Hippocampal formation (tissue), 2 donors: ENCODE data around the gene RGL3.
"Not testable (repeated sequence)": the region's sequence is repeated elsewhere in the genome, so short reads cannot be mapped to it uniquely, and the experiment has no call there.

Source experiments
- DNase-seq, 2 donors: peaks; one replicate each; lab custom pipeline; 2025; lab: John Stamatoyannopoulos, UW

The RGL3 gene

DNA sequence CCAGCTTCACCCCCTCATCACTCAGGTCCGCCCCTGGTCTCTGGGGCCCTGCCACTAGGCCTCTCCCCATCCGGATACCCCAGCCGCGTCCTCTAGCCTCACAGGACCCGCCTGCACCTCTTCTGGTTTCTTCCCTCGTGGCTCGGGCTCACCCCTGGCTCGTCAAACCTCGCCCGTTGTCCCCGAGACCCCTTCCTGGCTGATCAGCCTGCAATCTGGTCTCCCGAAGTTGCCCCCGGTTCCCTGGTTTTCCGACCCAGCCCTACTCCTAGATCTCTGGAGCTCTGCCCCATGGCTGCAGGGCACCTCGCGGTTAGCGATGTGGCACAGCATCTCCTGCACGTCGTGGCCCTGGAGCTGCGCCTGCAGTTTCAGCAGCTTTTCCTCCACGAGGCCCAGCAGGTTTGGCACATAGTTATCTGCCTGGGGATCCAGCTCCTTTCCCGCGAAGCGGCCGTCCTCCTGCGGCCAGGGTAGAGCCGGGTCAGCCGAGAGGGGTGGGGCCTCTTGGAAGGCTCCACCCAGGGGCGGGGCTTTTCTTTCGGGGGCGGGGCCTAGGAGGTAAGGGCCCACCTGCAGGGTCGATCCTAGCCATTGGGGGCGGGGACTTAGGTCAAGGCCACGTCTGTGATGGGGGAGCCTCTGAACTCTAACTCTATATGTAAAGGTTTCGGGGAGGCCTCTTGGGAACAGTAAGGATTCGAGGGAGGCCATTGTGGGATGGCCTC lies 2.4 kb upstream of the RGL3 start:
- DNase-seq, result no peak

DNA sequence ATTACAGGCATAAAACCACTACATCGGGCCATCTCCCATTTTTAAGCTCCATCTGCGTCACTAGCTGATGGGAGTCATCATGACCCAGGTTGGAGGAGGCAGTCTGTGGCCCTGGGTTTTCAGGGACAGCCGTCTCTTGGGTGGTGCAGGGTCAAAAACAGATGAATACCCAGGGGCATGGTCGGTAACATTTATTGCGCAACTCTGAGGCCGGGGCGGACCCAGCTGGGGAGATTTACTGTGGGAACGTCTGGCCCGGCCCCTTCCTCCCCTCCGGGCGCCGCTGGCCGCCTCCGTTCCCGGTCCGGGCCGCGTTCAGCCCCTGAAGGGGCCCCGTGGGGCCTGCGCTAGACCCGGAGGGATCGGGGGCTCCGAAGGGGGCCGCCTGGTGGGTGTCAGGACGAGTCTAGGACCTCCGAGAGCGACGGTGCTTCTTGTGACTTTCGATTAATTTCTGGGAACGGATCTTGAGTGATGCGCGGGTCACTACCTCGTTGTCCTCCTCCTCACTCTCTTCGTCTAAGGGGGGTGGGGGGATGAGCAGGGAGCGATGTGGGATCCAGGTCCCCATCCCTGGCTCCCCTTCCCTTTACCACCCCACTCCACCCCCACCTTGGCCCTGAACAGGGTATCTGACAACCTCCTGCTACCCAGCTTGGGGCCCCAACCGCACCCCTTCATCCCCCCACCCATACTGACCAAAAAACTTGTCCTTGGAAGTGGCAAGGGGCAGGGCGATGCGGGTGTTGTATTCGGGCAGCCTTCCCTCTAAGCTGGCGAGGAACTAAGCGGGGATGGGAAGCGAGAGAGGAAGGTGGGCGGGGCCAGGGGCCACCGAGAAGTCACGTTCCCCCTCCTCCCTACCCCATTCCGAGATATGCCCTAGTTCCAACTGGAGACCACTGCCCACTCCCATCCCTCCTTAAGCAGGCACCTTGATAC lies 1.6 kb upstream of the RGL3 start:
- DNase-seq, result no peak

DNA sequence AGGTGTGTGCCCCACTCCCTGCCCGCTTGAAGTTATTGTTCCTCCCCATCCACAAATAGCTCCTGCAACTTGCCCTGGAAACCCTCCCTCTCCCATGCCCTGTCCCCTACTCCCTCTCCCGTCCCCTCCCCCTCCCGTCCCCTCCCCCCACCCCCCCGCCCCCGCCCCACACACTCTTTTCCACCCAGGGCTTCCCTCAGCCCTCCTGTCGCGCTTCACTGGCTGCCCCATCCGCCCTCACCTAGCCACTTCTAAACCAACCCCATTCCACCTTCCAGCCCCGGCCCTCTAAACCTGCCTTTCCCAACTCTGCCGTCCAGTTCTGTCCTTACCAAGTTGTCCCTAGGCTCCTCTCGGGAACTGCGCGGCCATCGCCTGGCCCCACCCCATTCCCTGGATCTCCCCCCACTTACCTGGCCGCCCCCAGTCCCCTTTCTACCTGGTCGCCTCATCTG lies 993 bp downstream of the RGL3 start:
- no peak for DNase-seq

DNA sequence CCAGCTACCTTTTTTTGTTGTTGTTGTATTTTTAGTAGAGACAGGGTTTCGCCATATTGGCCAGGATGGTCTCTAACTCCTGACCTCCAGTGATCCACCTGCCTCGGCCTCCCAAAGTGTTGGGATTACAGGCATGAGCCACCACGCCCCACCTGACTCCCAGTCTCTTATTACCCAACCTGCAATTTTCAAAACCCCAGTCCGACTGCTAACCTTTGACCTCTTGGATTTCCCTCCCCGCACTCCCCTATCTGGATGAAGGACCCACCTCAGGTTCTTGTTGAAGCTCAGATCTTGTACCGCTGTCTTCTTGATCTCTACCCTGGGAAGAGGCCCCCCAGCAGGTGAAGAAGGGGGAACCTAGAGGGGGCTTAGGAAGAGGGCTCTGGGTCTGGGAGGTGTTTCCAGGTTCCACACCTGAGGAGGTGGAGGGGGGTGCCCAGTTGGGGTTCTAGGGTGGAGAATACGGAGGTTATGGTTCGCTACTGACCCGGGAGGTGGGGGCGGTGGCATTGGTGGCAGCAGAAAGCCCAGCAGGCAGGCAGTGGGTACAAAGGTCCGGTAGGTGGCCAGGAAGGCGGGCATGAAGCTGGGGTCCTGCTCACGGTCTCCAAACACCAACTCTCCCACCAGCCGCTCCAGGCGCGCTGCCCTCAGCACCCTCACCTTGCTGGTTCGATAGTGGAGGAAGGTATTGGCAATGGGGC lies 2.6 kb downstream of the RGL3 start:
- no peak for DNase-seq

DNA sequence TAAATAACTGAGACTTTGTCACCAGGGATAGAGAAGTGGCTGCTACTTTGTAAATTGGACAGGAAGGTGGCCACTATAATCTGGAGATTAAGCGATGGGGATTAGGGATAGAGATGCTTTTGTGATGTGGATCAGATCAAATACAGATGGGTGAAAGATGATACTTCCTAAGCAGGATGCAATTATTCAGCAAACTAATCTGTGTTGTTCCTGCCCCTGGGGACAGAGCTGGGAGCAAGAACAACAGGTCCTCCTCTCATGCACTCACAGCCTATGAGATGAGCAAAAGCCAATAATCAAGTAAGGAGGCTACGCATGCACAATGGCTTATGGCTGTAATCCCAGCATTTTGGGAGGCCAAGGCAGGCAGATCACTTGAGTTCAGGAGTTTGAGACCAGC lies 4.6 kb downstream of the RGL3 start:
- DNase-seq, result no peak

DNA sequence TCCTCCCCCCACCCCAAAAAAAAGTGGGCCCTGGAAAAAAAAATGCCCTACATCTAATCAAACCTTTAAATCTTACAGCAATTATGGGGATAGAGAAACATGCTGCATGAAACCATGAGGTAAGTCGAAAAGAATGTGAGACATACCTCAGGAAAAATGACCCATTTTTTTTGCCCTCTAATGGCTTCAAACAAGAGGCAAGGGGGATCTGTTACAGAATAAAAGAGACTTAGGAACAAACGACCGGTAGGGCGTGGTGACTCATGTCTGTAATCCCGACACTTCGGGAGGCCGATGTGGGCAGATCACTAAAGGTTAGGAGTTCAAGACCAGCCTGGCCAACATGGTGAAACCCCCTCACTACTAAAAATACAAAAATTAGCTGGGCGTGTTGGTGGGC lies 8.4 kb downstream of the RGL3 start:
- no peak for DNase-seq

DNA sequence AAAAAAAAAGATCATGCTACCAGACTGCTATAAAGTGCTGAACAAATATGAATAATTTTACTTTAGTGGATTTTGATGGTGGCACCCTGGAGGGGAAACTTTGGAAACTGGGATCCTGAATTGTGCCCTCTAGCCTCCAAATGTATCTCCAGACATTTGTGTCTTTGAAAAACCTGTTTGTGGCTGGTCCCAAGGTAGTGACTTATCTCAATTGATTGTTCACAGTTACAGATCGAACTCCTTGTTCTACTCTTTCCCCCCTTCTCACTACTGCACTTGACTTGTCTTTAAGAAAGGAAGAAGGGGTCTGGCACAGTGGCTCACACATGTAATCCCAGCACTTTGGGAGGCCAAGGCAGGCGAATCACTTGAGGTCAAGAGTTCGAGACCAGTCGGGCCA lies 10.5 kb downstream of the RGL3 start:
- no peak for DNase-seq

DNA sequence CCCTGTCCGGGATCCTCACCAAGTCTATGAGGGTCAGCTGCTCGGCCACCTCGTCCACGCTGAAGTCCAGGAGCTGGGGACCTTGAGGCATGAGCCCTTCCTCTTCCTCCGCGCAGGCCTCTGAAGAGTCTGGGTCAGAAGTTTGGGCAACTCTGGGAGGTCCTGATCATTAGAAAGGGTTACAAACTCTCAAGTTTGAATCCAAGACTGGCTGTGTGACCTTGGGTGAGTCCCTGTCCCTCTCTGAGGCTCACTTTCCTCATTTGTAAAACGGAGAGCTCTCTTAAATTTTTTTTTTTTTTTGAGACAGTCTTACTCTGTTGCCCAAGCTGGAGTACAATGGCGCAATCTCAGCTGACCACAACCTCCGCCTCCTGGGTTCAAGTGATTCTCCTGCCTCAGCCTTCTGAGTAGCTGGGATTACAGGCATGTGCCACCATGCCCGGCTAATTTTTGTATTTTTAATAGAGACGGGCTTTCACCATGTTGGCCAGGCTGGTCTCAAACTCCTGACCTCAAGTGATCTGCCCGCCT lies 12.3 kb downstream of the RGL3 start:
- not testable (repeated sequence) for DNase-seq

DNA sequence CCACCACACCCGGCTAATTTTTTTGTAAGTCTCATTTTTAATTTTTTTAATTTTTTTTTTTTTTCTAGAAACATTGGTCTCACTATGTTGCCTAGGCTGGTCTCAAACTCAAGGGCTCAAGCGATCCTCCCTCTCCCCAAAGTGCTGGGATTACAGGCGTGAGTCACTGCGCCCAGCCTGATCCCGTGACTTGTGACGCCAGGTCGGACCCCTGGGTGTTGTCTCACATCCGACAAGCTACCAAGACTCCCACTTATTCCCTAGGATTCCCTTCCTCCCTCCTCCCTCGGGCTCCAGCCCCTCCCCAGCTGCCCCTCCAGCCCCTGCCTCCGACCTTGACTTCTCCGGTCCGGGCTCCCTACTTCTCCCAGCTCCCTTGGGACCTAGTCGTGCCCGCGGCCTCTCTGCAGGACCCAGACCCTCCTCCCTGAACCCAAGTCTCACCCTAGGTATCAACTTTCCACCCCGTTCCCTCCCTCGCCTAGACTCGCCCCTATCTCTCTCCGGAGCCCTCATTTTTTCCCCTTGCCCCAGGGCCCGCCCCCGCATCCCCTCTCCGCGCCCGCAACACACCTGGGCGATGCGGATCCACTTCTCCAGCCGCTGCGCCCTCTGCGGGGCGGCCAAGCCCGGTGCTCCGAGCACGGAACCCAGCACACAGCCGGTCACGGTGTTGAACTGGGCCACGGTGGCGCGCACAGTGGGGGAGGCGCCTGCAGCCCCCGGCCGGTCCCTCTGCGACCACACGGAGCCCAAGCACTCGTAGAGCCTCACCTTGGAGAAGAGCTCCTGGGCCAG lies 13.1 kb downstream of the RGL3 start:
- no peak for DNase-seq

DNA sequence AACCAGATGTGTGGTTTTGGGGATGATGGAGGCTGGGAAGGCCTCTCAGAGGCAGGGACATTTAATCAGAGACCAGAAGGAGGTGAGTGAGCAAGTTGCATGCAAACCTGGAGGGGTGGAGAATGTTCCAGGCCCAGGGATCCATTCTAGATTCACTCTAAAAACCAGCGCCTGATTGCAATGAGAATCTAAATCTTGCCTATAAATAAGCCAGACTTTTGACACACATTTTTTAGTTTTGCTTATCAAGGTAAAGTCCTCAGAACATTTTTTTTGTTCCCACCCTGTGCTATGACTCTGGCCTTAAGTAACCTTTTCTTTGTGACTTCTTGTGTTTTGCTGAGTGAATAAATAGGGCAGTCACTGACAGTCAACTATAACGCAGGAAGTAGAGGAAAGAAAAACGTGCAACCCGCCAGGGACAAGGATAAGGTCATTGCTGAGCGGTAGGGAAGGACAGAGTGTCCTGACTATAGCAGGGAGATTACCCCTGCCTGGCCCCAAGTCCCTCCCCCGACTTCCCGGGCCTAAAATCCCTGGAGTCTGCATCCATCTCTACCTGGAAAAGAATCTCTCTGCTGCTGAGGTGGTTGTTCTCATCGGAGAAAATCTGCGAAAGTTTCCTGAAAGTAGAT lies 14.4 kb downstream of the RGL3 start:
- no peak for DNase-seq

DNA sequence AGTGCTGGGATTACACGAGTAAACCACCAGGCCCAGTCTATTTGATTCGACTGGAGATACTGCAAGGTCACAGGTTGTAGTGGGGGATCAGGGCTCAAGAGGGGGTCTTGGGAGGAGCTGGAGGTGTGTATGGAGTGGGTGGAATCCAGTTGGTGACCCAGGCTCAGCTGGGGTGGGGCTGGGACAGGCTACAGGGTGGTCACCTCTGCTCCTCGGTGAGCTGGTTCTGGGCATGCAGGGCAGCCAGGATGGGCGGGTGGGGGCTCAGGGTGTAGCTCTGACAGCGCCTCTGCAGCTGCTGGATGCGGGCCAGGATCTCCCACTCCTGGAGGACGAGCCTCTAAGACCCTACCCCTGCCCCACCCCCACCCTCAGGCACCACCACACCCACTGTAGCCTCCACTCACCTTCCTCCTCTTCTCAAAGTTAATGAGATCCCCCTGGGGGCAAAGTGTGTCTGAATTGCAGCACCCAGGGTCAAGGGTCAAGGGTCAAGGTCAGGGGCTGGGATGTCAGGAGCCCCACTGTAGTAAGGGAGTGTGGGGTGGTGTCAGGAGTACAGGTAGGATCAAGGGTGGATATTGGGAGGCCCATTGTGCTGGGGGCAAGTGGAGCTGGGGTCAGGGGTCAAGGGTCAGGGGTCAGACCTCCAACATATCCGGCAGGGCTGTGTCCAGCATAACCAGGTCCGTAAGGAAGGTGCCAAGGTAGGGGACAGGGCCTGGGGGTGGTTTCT lies 17.1 kb downstream of the RGL3 start:
- no peak for DNase-seq

DNA sequence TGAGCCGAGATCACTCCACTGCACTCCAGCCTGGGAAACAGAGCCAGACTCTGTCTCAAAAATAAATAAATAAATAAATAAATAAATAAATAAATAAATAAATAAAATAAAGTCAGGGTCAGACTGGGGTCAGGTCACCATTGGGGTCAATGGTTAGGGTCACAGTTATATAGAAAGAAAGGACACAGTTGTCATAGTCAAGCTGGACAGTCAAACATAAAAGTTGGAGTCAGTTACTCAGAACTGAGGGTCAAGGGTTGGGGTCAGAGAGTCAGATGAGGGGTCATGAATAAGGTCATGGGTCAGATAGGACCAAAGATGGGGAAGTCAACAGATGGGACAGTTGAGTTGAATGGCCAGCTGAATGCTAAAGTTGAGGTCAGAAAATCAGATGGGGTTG lies 18.3 kb downstream of the RGL3 start:
- DNase-seq, result no peak

DNA sequence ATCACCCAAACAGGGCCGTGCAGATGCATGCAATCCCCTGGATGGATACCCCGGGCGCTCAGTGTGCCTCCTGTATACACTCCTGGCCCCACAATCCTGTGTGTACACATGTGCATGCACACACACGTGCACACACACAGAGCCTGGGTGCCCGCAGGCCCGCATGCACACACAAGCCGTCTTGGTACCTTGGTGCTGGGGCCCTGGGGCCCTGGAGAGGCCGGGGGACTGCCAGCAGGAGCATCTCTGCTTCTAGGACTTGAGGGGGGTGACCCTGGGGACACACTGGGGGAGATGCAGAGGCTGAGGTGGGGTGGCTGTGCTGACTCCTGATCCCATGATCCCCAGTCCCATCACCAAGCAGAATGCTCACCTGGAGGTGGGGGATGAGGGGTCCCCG lies 19.4 kb downstream of the RGL3 start:
- DNase-seq, result no peak

DNA sequence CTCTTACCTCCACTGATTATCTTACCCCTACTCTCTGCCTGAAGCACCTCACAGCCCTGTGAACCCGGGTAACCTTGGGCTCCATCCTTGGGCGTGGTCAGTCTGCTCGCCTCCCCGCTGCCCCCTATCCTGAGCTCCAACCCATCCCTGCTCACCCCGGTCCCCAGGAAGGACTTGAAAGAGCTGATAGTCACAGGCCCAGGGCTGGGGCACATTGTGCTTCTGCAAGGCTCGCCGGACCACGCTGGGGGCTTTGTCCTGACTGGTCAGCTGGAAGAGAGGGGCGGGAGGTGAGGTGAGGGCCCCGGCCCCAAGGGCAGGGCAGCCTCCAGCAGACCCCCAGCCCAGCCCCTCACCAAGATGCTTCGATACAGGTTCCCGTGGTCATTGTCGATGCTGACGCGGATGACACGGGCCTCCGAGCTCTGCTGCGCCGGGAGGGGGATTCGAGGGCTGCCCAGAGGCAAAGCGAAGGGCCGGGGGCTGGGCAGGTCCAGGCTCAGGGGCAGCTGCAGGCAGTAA lies 22.0 kb downstream of the RGL3 start:
- no peak for DNase-seq

DNA sequence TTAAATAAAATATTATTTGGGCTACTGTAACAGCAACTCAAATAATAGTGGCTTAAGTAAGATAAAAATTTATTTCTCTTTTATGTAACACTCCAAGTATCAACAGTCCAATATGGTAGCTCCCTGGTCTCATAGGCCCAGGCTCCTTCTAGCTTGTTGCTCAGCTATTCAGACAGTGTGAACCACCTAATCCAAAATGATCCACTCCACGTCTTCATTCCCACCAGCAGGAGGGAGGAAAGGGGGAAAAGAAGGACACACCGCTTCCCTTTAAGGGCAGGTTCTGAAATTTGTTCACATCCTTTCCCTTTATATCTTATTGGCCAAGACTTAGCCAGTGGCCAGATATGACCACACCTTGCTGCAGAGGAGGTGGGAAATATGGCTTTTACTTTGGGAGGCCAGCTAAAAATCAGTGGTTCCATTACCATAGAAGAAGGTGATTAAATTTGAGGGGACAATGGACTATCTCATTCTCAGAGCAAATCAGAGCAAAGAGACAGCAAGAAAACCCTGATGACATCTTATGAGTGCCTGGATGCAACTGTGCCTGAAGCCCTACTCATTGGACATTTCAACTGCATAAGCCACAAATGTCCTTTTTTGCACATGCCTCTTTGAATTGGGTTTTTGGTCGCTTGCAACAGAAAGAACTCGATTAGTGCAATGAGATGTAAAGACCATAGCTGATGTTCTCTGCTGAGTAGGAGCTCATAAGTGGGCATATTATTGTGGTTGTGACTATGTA lies 28.0 kb downstream of the RGL3 start:
- no peak for DNase-seq

DNA sequence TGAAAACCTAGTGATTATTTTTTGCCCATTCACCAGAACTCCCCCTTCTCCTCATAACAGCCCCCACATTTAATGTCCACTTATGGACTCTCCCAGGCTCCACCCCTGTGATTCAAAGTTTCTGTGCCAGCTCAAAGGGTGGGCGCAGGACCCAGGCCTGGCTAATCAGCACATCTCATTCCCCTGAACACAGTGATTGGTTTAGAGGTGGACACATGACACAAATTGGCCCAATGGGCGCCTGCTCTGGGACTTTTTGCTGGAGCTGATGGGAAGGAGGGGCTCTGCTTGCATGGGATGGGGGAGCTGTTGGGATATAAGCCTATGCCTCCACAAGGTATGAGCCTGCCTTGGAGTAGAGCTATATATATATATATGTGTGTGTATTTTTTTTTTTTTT lies 28.8 kb downstream of the RGL3 start:
- DNase-seq, result no peak

DNA sequence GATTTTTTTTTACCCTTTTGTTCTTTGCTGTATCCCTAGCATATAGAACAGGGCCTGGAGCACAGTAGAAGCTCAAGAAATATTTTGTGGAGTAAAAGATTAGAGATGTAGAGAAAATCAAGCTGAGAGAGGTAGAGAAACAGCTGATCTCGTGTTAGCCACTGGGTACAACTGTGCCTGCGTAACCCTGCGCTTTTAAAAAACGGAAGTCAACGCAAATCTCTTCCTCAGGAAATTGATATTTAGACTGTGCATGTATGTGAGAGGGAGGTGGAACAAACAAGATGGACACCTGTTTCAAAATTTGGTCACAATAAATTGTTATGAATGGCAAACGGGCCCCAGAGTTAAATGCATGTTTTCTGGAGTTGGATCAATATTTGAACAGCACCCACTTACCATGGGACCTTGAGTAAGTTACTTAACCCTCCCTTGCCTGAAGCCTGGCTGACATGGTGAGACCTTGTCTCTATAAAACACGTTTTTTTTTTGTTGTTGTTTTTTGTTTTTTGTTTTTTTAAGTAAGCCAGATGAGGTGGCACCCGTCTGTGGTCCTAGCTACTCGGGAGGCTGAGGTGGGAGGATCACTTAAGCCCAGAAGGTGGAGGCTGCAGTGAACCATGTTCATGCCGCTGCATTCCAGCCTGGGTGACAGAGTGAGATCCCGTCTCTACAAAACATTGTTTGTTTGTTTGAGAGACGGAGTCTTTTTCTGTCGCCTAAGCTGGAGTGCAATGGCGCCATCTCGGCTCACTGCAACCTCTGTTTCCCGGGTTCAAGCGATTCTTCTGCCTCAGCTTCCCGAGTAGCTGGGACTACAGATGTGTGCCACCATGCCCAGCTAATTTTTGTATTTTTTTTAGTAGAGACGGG lies 31.7 kb downstream of the RGL3 start:
- DNase-seq, result no peak

DNA sequence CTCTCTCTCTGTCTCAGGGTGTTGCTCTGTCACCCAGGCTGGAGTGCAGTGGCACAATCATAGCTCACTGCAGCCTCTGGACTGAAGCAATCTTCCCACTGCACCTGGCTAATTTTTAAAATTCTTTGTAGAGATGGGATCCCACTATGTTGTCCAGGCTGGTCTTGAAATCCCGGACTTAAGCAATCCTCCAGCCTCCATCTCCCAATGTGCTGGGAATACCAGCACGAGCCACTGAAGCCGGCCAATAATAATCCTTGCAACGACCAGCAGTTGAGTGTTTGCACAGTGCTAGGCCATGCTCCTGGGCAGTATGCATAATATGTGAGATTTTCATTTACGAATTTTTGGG lies 34.4 kb downstream of the RGL3 start:
- DNase-seq, result no peak

DNA sequence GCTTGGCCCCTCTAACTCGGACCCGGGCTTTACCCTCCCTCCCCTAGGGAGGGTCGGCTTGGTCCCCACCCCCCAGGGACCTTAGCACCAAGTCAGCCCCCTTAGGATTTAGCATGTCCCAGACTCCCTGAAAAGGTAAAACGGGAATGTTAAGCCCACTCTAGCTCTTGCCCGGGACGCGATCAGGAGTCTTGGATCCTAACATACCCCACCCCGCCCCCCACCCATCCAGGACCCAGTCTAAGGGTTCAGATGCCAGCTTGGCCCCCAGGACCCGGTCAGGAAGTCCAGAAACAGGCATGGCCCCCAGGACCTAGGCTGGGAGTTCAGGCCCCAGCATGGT lies 35.4 kb downstream of the RGL3 start:
- DNase-seq, result no peak
